Measurements from ENCODE around the gene FHIT. TPM values are rescaled to one million over a fixed set of nuclear protein-coding genes. Genes with fewer than 3 reads are reported as not detected.

Gene FHIT
- total RNA-seq, 4 donors from 2014 or later: 1.6 to 12.9 (median 7.8) TPM

- no peaks in the 10 kb centered on the region for H3K27me3 ChIP-seq
- H3K27ac ChIP-seq: no peak overlapping the region
- no peaks in the 10 kb centered on the region for H3K9me3 ChIP-seq
- DNase-seq (ENCODE audit: low spot score in 2 of 2): no peak
- no peak for TF ChIP-seq CTCF (IDR thresholded peaks at IDR 0.05)
- TF ChIP-seq POLR2A (IDR thresholded peaks at IDR 0.05): no peak
- TF ChIP-seq EP300 (IDR thresholded peaks at IDR 0.05): no peak
- H3K36me3 ChIP-seq: no peaks in the 10 kb centered on the region
- H3K4me3 ChIP-seq: no peak overlapping the region
- H3K4me1 ChIP-seq: no peaks in the 10 kb centered on the region
Measured at GRCh38 chr3:59978979-59979378, 1272.3 kb downstream of the FHIT start.

GRCh38 chr3:59970796-59971195 lies 1280.5 kb downstream of the FHIT start:
- 70 to 83% methylated on average over 4 of the region's 4 CpGs for WGBS, 2 donors
- Histone ChIP-seq H3K36me3 (no peaks in the 10 kb centered on the region), H3K9me3 (no peaks in the 10 kb centered on the region), H3K27ac (no peak overlapping the region), H3K27me3 (no peaks in the 10 kb centered on the region), H3K4me3 (no peak overlapping the region), H3K4me1 (peaks cover 0 to 3% (median 0%) of the 10 kb centered on the region in 4 donors)
- TF ChIP-seq CTCF (IDR thresholded peaks at IDR 0.05): no peak
- TF ChIP-seq EP300 (IDR thresholded peaks at IDR 0.05): no peak
- no peak for TF ChIP-seq POLR2A (IDR thresholded peaks at IDR 0.05)
- no peak for DNase-seq (ENCODE audit: low spot score in 2 of 2)

- H3K9me3 ChIP-seq: no peaks in the 10 kb centered on the region
- WGBS, 2 donors: 72 to 83% methylated on average over 6 of the region's 6 CpGs
- DNase-seq (ENCODE audit: low spot score in 2 of 2): no peak
- TF ChIP-seq POLR2A (IDR thresholded peaks at IDR 0.05) (no peak), CTCF (IDR thresholded peaks at IDR 0.05) (no peak), EP300 (IDR thresholded peaks at IDR 0.05) (no peak)
- no peaks in the 10 kb centered on the region for H3K27me3 ChIP-seq
- H3K27ac ChIP-seq: no peak overlapping the region
- H3K4me3 ChIP-seq: no peak overlapping the region
- no peaks in the 10 kb centered on the region for H3K36me3 ChIP-seq
- peaks cover 0 to 3% (median 0%) of the 10 kb centered on the region in 4 donors for H3K4me1 ChIP-seq
Measured at GRCh38 chr3:59970376-59970775, 1280.9 kb downstream of the FHIT start.

DNA sequence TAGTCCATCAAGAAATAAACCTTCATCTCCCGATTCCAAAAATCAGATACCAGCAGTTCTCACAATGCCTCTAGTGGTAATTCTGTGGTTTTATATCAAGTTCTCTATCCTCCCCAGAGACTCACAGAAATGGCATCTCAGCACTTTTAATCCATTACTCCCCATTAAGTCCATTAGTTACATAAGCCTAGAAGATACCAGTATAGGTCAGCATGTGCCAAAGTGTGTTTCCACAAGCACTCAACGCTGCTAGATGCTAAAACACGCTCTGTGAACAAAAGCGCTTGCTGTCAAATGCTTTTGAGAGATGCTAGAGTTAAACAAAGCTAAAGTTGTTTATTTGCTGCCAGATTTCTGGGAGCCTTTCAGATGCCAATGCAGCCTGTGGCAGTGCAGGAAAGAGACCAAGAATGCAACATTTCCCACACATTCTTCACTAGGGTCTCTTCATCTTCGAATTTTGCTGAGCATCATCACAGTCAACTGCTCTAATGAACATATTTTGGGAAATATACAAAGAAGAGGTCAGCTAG lies 1282.7 kb downstream of the FHIT start:
- H3K4me1 ChIP-seq: peaks cover 0 to 3% (median 0%) of the 10 kb centered on the region in 4 donors
- H3K36me3 ChIP-seq: no peaks in the 10 kb centered on the region
- no peak for DNase-seq (ENCODE audit: low spot score in 2 of 2)
- H3K27me3 ChIP-seq: no peaks in the 10 kb centered on the region
- WGBS, 2 donors: 40 to 52% methylated on average over 5 of the region's 5 CpGs
- no peak overlapping the region for H3K4me3 ChIP-seq
- H3K9me3 ChIP-seq: no peaks in the 10 kb centered on the region
- TF ChIP-seq POLR2A (IDR thresholded peaks at IDR 0.05): no peak
- no peak for TF ChIP-seq EP300 (IDR thresholded peaks at IDR 0.05)
- TF ChIP-seq CTCF (IDR thresholded peaks at IDR 0.05): no peak
- no peak overlapping the region for H3K27ac ChIP-seq

GRCh38 chr3:59963676-59964075 lies 1287.6 kb downstream of the FHIT start:
- Histone ChIP-seq H3K4me3 (no peak overlapping the region), H3K27ac (no peak overlapping the region), H3K9me3 (peaks cover 0 to 9% (median 0%) of the 10 kb centered on the region in 4 donors), H3K4me1 (peaks cover 0 to 2% (median 0%) of the 10 kb centered on the region in 4 donors), H3K27me3 (no peaks in the 10 kb centered on the region), H3K36me3 (no peaks in the 10 kb centered on the region)
- TF ChIP-seq POLR2A (IDR thresholded peaks at IDR 0.05) (no peak), CTCF (IDR thresholded peaks at IDR 0.05) (no peak), EP300 (IDR thresholded peaks at IDR 0.05) (no peak)
- no peak for DNase-seq (ENCODE audit: low spot score in 2 of 2)
- whole genome bisulfite sequencing, 2 donors: 61 to 63% methylated on average over 4 of the region's 4 CpGs
